Keratinocyte (primary cell): ENCODE measurements around the gene LRP1B.

ENCODE experiments used
- CTCF ChIP-seq, 3 experiments: IDR thresholded peaks in 1 of 3; conservative IDR thresholded peaks in 1 of 3; optimal IDR thresholded peaks in 1 of 3; 2 replicates in 2 of 3; 3 replicates in 1 of 3; pipeline versions ENCODE3 to v1.5.1; 2011; ENCODE audit warnings: low read length in 3 of 3, mild to moderate bottlenecking in 3 of 3, moderate library complexity in 2 of 3, control low read depth in 1 of 3, inconsistent platforms in 1 of 3; ENCODE audit not compliant: insufficient read depth in 2 of 3; ENCODE audit errors: extremely low read depth in 1 of 3
- EZH2 ChIP-seq: IDR thresholded peaks from one replicate; pipeline ENCODE4 v1.6.1; 2012; ENCODE audit warnings: inconsistent platforms, mild to moderate bottlenecking, low read length, moderate library complexity

- no peak for TF ChIP-seq CTCF (optimal IDR thresholded peaks at IDR 0.05 in 1 of 3, IDR thresholded peaks at IDR 0.05 in 1 of 3, conservative IDR thresholded peaks at IDR 0.05 in 1 of 3; ENCODE audit: extremely low read depth in 1 of 3, insufficient read depth in 2 of 3, low read length in 3 of 3)
- TF ChIP-seq EZH2 = no peak
Measured at GRCh38 chr2:140528982-140529381, 1601.8 kb downstream of the LRP1B start.
